ENCODE results near the gene EXOC1.

The EXOC1 gene

DNA sequence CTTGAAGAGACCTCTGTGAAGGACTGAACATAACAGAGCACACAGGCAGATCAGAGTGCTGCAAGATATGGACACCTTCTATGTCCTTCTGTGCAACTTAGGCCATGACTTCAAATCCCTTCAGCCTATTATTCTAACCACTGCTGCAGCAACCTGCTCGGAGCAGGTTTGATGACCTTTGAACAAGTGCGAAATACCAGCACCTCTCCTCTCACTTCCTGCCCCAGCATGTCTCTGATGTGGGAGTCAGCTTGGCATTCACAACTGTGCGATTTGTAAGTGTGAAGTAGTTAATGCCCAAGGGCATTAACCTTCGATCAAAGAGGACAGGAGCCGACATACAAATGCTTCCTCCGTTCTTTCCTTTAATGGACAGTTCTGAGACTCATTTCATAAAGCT is 1.6 kb upstream of the EXOC1 start:
- no peak for DNase-seq (ENCODE audit: low spot score)

DNA sequence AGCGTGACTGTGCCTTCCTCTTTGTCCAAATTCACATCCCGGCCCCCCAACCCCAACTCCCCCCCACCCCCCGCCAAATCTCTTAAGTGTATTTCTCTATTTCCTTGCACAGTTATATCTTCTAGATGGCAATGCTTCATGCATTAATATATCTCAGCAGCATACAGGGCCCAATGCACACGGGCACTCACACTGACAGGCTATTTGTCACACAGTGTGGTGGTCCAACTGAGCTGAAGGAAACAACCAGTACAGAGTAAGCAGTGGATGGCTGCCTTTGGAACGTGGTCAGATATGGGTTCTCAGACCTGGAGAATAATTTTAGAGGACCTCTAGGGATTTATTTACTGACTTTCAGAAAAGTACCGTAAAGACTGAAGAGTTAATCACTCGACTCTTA is 681 bp downstream of the EXOC1 start:
- no peak for DNase-seq (ENCODE audit: low spot score)

DNA sequence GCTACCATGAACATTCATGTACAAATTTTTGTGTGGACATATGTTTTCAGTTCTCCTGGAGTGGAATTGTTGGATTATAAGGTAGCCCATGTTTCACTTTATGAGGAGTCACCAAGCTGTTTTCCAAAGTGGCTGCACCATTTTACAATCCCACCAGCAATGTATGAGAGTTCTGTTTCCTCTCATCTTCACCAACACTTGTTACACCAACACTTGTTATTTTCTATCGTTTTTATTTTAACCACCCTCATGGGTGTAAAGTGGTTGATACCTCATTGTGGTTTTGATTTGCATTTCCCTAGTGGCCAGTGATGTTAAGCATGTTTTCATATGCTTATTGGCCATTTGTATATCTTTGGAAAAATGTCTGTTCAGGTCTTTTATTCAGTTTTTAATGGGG is 4.1 kb downstream of the EXOC1 start:
- DNase-seq (ENCODE audit: low spot score) = no peak

DNA sequence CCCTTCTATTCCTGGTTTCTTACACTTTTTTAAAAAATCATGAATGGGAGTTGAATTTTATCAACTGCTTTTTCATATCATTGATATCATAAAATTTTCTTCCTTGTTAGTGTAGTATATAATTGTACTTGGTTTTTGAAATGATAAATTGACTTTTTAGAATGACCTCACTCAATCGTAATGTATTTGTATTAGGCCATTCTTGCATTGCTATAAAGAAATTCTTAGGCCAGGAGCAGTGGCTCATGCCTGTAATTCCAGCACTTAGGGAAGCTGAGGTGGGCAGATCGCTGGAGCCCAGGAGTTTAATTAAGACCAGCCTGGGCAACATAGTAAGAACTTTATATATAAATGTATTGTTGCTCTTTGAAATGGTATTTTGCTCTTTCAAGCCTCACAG is 6.3 kb downstream of the EXOC1 start:
- DNase-seq (ENCODE audit: low spot score) = no peak

DNA sequence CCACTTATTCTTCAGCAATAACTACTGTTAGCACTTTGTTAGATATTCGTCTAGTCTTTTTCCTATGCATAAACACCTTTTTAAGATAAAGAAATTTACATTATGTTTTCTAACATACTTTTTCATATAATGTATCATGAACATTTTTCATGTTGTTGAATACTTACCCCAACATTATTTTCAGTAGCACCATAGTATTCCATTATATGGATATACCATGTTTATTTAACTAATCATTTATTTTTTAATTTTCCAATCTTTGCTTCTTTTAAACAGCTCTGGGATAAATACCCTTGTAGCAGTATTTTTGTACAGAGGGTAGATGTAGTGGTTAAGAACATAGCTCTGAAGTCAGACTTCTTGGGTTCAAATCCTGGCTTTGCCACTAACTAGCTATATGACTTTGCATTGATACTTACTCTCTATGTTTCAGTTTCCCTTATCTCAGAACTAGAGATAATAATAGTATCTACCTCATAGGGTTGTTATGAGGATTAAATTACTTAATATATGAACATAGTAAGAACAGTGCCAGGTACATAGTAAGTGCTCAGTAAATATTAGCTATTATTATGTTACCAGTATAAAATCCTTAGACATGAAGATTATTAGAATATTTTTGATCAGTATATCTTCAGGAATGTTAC is 11.3 kb downstream of the EXOC1 start:
- DNase-seq (ENCODE audit: low spot score) = no peak

DNA sequence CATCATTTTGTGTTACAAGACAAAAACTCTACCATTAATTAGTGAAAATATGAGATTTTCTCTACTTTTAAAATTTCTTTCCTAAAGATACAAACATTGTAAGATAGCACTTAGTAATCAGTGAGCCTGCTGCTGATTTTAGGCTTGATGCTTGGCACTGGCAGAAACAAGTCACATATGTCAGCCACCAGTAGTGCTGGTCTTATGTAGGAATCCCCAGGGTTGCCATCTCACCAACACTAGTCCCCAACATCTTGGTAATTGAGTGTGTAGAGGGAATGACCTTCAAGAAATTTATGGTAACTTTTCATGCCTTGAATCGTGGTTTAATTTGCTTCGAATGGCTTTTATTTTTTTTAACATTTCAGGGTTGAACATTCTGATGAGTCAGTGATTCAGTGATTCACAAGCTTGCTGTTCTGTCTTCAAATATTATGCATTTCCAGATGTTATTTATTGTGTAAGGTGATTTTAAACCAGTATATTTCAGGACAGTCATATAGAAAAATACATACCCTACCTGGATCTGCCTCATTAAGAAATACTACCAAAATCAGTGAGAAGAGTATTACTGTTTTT is 11.9 kb downstream of the EXOC1 start:
- DNase-seq (ENCODE audit: low spot score) = peak; percentile 32

DNA sequence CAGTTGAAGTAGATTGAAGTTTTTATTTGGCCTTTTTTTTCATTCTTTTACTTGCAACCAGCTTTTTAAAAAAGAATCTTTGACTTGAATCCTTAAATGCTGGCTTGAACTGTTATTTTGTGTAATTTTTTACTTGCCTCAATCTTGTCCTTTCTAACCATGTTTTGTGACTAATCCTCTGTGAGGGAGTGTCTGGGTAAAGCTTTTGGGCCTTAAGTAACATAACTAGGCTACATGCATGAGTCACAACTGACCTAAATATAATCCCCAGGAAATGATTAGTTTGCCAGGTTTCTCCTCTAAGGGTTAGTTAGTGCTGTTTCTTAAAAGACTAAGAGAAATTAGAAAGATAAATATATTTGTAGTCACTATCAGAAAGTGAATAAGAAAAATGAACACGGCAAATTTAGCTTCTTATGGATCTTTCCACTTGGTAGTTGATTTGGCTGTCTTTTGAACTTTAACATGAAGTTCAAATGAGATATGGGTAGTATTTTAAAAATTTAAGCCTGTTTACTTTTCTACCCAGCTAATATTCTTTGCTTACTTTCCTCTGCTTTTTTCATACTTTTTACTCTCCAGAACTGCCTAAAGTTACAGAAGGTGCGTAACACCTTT is 13.0 kb downstream of the EXOC1 start:
- peak; percentile 84 for DNase-seq (ENCODE audit: low spot score)

DNA sequence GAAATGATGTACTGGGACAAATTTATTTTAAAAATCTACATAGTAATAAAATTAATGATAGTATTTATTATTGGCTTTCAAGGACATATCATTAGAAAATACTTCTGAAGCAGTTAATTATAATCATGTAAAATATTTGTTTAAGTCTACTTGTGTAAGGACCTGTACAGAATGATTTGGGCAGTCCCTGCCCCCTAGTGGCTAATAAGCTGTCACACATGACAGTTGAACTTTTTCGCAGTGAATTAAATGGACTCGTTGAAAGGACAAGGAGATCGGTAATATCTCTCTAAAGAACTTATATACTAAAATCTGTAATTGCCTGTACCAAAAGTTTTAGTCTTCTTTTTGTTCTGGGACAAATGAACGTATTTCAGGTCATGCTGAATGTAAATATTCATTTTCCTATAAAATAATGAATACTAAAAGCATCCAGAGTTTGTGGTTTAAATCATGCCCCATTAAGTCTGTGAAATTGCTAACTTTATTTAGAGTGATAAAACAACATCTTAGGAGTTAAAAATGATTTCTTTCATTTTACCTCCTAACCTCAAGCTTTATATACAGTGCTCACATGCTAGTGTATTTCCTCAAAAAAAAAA is 13.6 kb downstream of the EXOC1 start:
- DNase-seq (ENCODE audit: low spot score) = peak; percentile 68

DNA sequence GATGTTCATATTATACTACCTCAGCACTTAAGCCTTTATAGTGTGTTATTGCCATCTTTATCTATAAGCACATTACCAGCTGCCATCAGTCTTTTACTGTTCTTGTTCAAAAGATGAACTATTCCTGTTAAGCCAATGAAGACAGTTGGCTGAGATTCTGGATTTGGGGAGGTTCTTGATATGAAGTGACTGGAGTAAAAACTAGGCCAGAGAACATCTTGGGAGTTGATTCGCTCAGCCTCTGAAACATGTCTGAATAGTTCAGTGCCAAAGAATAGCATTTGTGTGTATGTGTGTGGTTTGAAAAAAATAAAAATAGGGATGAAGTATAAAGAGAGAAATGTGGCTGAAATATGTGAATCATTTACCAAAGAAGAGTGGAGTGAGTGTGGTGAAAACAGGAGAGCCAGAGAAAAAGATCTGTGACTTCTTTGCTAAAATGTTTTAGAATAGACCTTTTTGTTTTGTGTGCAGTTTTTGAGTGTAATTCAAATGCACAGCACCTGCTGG is 15.2 kb downstream of the EXOC1 start:
- peak; percentile 16 for DNase-seq (ENCODE audit: low spot score)

DNA sequence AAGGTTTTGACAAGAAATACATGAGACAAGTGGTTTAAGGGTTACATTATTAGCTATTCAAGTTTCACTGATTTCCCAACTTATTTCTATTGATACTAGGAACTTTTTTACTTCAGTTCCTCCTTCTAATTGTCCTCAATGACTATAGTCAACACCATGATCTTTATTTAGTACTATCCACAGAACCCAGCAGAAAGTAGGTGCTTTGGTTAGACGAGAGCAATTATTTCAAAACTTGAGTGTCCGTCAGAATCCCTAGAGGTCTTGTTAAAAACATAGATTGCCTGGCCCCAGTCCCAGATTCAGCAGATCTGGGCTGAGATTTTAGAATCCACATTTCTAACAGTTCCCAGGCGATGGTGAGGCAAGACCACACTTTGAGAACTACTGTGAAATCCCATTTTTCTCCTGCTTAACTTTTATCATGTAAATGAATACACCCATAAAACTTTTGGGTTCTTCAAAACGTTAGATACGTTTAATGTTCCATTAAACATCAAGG is 17.9 kb downstream of the EXOC1 start:
- DNase-seq (ENCODE audit: low spot score) = no peak

DNA sequence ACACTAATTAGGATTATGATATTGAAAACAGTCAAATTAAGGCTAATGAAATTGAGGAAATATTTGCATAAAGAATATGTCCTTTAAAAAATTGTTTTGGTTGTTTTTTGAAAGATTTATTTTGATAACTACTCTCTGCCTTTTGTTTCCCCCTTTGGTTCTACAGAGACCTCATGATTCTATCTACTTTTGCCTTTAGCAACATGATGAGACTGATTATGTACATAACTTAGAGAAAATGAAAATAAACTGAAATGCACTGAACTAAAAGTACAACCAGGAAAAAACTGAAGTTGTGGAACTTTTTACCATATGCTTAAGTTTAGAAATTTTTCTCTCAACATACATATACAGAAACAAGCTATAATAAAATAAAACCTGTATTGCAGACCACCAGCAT is 21.4 kb downstream of the EXOC1 start:
- no peak for DNase-seq (ENCODE audit: low spot score)

DNA sequence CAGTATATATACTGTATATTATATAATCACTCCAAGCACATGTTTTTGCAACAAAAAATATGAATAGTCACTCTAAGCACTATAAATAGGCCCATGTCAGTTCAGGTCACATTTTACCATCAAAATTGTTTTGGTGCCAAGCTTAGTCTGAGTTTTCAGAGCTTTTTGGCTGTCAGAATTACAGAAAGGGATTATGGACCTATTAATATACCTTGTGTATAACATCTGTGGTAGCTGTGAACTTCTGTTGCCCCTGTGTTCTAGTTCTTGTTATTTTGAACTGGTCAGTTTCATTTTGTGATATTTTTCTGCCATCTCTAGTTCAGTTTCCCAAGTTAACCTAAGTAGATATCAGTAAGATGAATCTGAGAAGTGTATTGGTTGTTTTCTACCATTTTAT is 22.9 kb downstream of the EXOC1 start:
- no peak for DNase-seq (ENCODE audit: low spot score)

DNA sequence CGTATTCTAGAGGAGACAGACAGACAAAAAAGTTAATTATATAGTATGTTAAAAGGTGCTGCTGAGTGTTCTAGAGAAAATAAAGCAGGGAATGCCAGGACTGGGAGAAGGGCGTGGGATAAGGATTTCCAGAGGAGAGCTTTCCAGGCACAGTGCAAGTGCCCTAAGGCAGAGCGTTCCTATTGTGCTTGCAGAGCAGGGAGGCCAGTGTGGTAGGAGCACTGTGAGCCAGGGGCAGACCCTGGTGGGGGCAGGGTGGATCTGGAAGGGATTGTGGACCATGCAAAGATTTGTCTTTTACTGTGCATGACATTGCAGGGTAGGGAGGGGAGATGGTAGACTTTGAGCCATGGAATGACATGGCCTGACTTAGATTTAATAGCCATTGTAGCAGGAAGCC is 25.8 kb downstream of the EXOC1 start:
- DNase-seq (ENCODE audit: low spot score) = no peak

DNA sequence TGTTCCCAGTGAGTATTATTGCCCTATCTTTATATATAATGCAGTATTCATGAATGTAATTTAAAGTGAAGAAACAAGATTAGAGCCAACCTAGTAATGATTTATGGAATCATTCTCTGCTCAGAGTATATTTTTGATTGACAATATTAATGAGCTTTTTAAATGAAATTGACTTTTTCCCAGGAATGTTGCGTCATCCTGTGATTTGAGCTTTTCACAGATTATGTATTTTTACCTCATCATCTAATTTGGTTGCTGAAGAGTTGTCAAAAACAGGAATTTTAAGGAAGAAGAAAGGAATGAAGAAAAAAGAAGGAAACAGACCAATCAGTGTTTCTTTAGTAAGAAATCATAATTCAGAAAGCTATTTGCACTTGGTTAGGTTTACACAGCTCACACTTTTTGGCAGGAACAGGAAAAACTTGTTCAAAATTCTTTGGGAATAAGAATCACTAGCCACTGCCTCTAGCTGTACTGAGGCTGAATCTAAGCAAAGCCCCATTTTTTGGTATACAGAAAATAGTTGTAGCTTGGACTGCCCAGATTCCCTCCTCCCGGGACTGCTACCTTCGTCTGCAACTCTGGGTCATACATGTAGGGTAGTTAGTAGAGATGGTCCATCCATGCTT is 27.3 kb downstream of the EXOC1 start:
- no peak for DNase-seq (ENCODE audit: low spot score)

DNA sequence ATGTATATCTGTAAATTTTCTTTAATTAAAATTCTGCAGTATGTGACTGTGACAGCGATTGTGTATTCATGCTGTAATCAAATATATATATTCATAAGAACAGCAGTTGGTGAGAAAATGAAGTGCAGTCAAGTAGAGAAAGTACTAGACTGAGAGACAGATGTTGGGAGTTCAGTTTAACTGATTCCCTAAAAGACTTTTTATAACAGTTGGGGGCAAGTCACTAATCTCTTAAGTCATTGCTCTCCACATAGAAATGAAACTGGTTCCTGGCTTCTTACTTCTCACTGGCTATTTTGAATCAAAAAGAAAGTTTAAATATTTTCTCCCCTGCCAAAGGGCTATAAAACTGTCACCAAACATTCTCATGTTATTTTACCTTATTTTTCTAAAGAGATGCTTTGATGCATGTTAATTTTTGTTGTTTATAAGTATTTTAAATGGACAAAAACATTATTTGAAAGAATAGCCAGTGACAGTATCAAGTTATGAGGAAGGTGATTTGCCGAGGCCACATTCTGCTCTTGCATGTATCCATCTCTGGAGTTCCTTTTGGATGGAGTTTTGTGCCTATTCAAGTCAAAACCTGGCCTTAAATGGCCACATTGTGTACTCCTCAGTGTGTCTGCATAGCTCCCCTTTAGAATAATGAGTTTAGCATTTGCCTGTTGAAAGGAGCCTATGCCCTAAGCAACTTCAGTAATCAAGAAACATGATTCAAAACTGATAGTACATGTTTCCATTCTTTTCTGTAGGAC is 30.8 kb downstream of the EXOC1 start:
- DNase-seq (ENCODE audit: low spot score) = no peak

DNA sequence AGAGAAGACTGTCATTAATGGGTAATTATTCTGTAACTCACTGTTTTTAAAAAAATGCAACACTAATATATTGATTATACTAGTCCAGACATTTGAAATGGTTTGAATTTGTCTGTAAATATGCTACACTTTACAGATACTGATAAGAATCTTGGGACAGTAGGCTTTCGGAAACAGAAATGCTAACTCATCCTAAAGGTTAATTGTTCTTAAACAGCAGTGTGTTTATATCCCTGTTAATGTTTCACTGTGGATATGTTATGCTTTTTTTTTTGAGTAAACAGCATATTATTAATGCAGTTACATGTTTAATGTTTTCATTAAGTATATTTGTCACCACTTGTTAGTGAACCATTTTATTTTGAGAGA is 31.4 kb downstream of the EXOC1 start:
- DNase-seq (ENCODE audit: low spot score) = no peak

DNA sequence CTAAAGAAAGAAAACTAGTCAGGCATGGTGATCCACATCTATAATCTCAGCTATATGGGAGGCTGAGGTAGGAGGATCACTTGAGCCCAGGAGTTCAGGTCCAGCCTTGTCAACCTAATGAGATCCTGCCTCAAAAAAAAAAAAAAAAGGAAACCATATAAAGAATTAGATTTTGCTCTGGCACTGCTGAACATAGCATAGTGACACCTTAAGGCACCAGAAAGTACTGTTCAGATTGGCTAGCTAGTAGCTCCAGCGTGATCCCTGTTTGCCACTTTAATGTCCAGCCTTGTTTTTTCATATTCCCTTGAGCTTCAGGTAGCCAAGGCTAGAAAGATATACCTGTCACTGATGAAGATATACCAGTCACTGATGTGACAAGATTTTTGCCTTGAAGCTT is 34.1 kb downstream of the EXOC1 start:
- DNase-seq (ENCODE audit: low spot score) = no peak

DNA sequence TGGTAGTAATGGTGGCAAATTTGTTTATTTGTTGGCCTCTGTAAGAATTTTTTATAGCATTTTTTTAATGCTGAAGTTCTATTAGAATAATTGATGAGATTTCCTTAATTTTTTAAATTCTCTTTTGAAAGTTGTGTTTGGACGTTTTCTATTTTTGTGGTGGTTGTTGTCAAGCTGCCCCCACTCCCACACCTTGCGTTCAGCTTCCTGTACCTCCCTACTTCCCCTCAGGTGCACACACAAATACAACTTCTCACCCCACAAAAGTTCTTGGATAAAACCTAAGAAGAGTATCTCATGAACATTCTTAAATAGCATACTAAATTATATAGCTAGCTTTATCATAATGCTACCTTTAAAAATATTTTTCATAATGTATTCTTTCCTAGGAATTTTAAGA is 38.7 kb downstream of the EXOC1 start:
- no peak for DNase-seq (ENCODE audit: low spot score)

DNA sequence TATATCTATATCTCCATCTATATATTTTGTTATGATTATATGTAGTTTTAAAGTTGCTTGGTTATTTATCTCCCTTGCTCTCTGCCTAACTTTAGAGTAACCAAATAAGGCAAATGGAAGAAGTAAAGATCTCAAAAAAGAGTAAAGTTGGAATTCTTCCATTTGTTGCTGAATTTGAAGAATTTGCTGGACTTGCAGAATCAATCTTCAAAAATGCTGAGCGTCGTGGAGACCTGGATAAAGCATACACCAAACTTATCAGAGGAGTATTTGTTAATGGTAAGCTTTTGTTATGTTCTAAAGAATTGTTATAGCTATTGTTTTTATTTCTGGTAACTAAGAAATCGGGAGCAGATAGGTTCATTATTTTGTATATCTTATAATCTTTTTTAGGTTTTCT is 43.2 kb downstream of the EXOC1 start:
- no peak for DNase-seq (ENCODE audit: low spot score)

DNA sequence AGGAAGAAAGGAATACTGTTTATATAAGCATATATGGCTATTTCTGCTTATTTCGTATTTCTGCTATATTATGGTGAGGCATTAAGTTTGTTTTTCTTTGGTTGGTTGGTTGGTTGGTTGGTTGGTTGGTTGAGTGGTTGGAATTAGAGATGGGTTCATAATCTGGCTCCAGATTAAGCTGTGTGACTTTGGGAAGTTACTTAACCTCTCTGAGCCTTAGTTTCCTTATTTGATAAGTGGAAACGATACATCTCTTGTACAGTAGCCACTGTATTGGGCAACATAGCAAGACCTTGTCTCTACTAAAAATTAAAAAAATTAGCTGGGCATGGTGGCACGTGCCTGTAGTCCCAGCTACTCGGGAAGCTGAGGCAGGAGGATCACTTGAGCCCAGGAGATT is 49.2 kb downstream of the EXOC1 start:
- no peak for DNase-seq (ENCODE audit: low spot score)

DNA sequence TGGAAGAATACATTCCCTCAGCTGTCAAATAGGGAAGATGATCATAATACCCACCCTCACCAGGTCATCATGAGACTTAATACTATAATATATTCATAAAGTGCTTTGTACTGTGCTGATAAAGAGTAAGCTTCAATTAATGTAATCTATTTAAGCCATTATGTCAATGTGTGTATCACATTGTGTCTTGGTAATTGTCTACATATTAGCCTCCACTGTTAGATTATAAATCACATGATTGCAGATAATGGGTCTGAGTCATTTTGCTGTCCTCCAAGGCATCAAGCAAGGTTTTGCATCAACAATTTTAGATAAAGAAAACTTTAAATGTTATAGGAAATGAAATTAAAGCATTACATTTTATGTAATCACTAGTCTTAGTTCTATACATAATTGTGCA is 50.1 kb downstream of the EXOC1 start:
- DNase-seq (ENCODE audit: low spot score) = no peak

DNA sequence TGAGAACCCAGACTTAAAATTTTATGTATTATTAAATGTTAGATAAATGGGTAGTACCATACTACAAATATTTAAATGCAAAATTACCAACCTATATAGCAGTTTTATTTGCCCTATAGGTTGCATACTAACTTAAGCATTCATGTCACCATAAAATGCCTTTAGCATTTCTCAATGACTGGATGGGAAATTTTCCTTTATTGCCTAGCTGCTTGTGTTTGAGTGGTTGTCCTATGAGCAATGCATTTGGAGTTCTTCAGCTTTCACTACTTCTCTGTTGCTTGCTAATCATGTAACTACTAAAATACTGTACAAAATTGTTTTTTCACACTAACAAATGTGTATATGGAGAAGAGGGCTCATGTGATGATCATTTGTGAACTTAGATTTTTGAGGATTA is 51.1 kb downstream of the EXOC1 start:
- DNase-seq (ENCODE audit: low spot score) = no peak

Data from kidney tubule cell (primary cell).